VCaP (cell line): ENCODE data around the gene AMMECR1.

Experiments used
- H3K27ac ChIP-seq: fragments of 450-650 bp; 2 replicates; pipeline ENCODE4 v1.5.1; 2017
- CTCF ChIP-seq: fragments of 450-650 bp; conservative IDR thresholded peaks from 2 replicates; pipeline ENCODE4 v1.5.1; 2017; ENCODE audit warnings: mild to moderate bottlenecking, moderate library complexity

AMMECR1 gene

GRCh38 chrX:110277609-110278008 is 40.3 kb downstream of the AMMECR1 start:
- TF ChIP-seq CTCF: no peak
- H3K27ac ChIP-seq: no peak overlapping the region

GRCh38 chrX:110276778-110277177 is 41.1 kb downstream of the AMMECR1 start:
- TF ChIP-seq CTCF: no peak
- H3K27ac ChIP-seq: no peak overlapping the region

- no peak overlapping the region for H3K27ac ChIP-seq
- TF ChIP-seq CTCF: no peak
Observed at GRCh38 chrX:110268886-110269285, 49.0 kb downstream of the AMMECR1 start.

GRCh38 chrX:110268395-110268794 is 49.5 kb downstream of the AMMECR1 start:
- TF ChIP-seq CTCF: no peak
- no peak overlapping the region for H3K27ac ChIP-seq

- TF ChIP-seq CTCF: no peak
- no peak overlapping the region for H3K27ac ChIP-seq
Observed at GRCh38 chrX:110267874-110268273, 50.0 kb downstream of the AMMECR1 start.

GRCh38 chrX:110265661-110266060 is 52.2 kb downstream of the AMMECR1 start:
- H3K27ac ChIP-seq: no peak overlapping the region
- no peak for TF ChIP-seq CTCF

- H3K27ac ChIP-seq: no peak overlapping the region
- no peak for TF ChIP-seq CTCF
Observed at GRCh38 chrX:110259117-110259516, 58.8 kb downstream of the AMMECR1 start.

GRCh38 chrX:110258552-110258951 is 59.3 kb downstream of the AMMECR1 start:
- no peak for TF ChIP-seq CTCF
- H3K27ac ChIP-seq: no peak overlapping the region
